T follicular helper cell (primary cell): Measurements from ENCODE around the gene ABR.

Experiments used
- DNase-seq: peaks from one replicate; pipeline ENCODE4 v3.0.0-alpha.2; 2020; ENCODE audit warnings: low read depth

The ABR gene

DNA sequence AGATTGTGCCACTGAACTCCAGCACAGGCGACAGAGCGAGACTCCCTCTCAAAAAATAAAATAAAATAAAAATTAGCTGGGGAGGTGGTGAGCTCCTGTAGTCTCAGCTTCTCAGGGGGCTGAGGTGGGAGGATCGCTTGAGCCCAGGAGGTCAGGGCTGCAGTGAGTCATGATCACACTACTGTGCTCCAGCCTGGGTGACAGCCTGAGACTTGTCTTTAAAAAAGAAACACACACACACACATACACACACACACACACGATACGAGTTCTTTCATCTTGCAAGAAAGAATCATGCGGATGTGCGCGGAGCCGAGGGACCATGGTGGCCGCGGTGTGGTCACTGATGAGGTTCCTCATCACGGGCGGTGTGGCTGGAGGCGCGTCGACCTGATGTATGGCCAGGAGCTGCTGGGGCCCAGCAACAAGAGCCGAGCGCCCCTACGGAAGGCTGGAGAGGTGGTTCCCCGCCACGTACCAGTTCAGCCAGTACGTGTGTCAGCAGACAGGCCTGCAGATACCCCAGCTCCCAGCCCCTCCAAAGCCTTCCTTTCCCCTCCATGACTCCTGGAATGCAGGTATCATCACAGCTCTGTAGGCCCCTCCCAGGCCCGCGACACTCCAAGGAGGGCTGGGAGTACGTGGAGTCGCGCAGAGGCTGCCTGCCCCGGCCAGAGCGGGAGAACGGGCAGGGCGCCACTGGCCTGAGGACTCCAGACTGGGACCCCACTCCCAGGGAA lies 220.9 kb downstream of the ABR start:
- no peak for DNase-seq

DNA sequence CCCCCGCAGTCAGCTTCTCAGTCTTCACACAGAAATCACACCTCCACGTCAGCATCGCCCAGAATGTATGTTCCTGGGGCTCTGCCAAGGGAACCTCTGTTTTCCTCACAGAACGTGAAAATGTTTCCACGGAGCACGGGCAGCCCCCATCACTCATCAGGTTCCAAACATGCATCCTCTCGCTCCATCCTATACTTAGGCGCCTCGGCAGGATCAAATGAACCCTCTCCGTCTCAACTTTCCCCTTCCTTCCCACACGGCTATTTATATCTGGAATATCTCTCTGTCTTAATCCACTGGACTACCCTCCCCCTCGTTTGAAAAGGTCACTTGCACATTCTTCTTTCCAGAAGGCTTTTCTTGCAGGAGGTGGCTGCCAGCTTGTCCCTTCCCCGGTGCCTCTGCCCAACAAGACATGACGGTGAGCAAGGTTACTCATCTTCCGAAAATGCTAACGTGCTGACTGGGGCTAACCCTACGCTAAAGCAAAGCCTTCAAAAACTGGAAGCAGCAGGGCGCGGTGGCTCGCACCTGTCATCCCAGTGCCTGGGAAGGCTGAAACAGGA lies 221.8 kb downstream of the ABR start:
- DNase-seq, result no peak

DNA sequence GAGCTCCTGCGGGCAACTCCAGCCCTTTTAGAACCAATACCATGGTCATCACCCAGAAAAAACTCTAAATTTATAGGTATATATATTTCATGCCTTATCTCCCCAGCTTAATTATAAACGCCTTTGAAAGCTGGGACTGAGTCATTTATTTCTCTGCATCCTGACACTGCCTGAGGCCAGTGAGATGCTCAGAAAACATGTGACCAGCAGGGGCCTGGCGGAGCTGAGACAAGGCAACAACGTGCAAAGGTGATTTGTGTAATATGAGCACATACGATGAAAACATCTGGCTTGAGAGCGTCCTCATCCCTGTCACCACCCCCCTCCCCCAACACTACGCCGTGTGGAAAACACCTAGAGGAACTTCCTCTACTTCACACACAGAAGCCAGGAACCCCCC lies 222.9 kb downstream of the ABR start:
- no peak for DNase-seq

- no peak for DNase-seq
These were observed 225.2 kb downstream of the ABR start for GRCh38 chr17:954431-955164.

- no peak for DNase-seq
These were observed 226.0 kb downstream of the ABR start for GRCh38 chr17:953767-954166.
